HCT116 (cell line): ENCODE measurements around the gene HSF4. TPM values are rescaled to one million over a fixed set of nuclear protein-coding genes. Genes with fewer than 3 reads are reported as not detected.

Source experiments
- ATAC-seq: fragments of 200-7000 bp; cut with Tn5 transposase; 2 replicates; pipeline ENCODE4 v1.9.1; 2020; ENCODE audit warnings: mild to moderate bottlenecking, moderate library complexity
- BruUV-seq: library from RNA; stranded (reverse); fragments of 400-500 nt; replicated peaks from 2 replicates; lab custom pipeline; 2021; lab: Mats Ljungman, UMichigan
- CTCF ChIA-PET: fragments of 300-600 bp; sonication (Branson Sonifier 250); formaldehyde crosslinking; loops from one replicate; lab custom pipeline; 2021; ENCODE audit warnings: antibody characterized with exemption; lab: Charles Lee
- POLR2A ChIA-PET: fragments of 300-600, 350-600 bp; sonication (Branson Sonifier 250); formaldehyde crosslinking; loops from one replicate; lab custom pipeline; 2021; ENCODE audit warnings: antibody characterized with exemption; lab: Charles Lee
- RAD21 ChIA-PET, 2 experiments: fragments of 300-600 bp; sonication (Branson Sonifier 250); formaldehyde crosslinking; loops; one replicate each; lab custom pipeline; 2023; ENCODE audit warnings: low total read pairs in 2 of 2; ENCODE audit not compliant: uncharacterized antibody in 2 of 2, unreplicated experiment in 2 of 2, low non-redundant PET in 1 of 2; lab: Charles Lee
- DNase-seq: peaks from one replicate; pipeline ENCODE4 v3.0.0-alpha.2; 2010; ENCODE audit warnings: low read depth, low spot score
- H2AFZ ChIP-seq: fragments of 200-600 bp; shearing (Covaris generic), sonication (generic); 2 replicates; pipeline ENCODE4 v1.6.1; 2017; ENCODE audit warnings: low read depth, mixed run types, mixed read lengths, antibody characterized with exemption, low read length; ENCODE audit not compliant: poor library complexity, severe bottlenecking
- H3K27ac ChIP-seq: 2 replicates; pipeline ENCODE4 v1.5.1; 2012; ENCODE audit warnings: low read depth, low read length
- H3K27me3 ChIP-seq: fragments of 200-600 bp; sonication (generic); 2 replicates; pipeline ENCODE4 v1.6.1; 2016; ENCODE audit warnings: mixed run types, low read length, mixed read lengths; ENCODE audit not compliant: insufficient read depth
- H3K36me3 ChIP-seq, 2 experiments: fragments of 200-500 bp in 1 of 2; fragments of 200-600 bp in 1 of 2; sonication (Bioruptor generic) in 1 of 2; sonication (generic) in 1 of 2; 2 replicates each; pipeline versions ENCODE4 v1.5.1 to v1.6.1; 2014 to 2016; ENCODE audit warnings: low read length in 2 of 2, inconsistent platforms in 1 of 2, mixed read lengths in 1 of 2, mixed run types in 1 of 2; ENCODE audit not compliant: insufficient read depth in 2 of 2, control insufficient read depth in 1 of 2
- H3K4me1 ChIP-seq, 2 experiments: fragments of 200-600 bp in 1 of 2; sonication (generic) in 1 of 2; 2 replicates each; pipeline versions ENCODE4 v1.5.1 to v1.6.1; 2012 to 2017; ENCODE audit warnings: low read length in 2 of 2, inconsistent platforms in 1 of 2, mild to moderate bottlenecking in 1 of 2, mixed read lengths in 1 of 2, mixed run types in 1 of 2, moderate library complexity in 1 of 2; ENCODE audit not compliant: insufficient read depth in 2 of 2, control insufficient read depth in 1 of 2
- H3K4me2 ChIP-seq: fragments of 200-600 bp; sonication (generic); 2 replicates; pipeline ENCODE4 v1.6.1; 2017; ENCODE audit warnings: mixed run types, low read length, mixed read lengths
- H3K4me3 ChIP-seq, 2 experiments: fragments of 200-600 bp in 1 of 2; sonication (generic) in 1 of 2; replicated peaks in 1 of 2; 2 replicates each; pipeline ENCODE4 v1.5.1; 2011 to 2016; ENCODE audit warnings: low read length in 2 of 2, control low read depth in 1 of 2, low read depth in 1 of 2, mild to moderate bottlenecking in 1 of 2, mixed read lengths in 1 of 2, mixed run types in 1 of 2
- H3K79me2 ChIP-seq: fragments of 200-600 bp; sonication (generic); 2 replicates; pipeline ENCODE4 v1.6.1; 2017; ENCODE audit warnings: mild to moderate bottlenecking, mixed run types, low read length, moderate library complexity, mixed read lengths; ENCODE audit not compliant: insufficient read depth
- H3K9ac ChIP-seq: fragments of 200-600 bp; sonication (generic); 2 replicates; pipeline ENCODE4 v1.6.1; 2016; ENCODE audit warnings: low read length, mixed read lengths
- H3K9me2 ChIP-seq: fragments of 200-600 bp; sonication (generic), shearing (Covaris generic); 2 replicates; pipeline ENCODE4 v1.6.1; 2017; ENCODE audit warnings: mixed run types, mild to moderate bottlenecking, moderate library complexity; ENCODE audit not compliant: insufficient read depth
- H3K9me3 ChIP-seq, 2 experiments: fragments of 200-500 bp in 1 of 2; fragments of 200-600 bp in 1 of 2; sonication (Bioruptor generic) in 1 of 2; sonication (generic) in 1 of 2; 2 replicates each; pipeline ENCODE4 v1.6.1; 2014 to 2017; ENCODE audit warnings: low read length in 2 of 2, mixed read lengths in 2 of 2, inconsistent platforms in 1 of 2, low read depth in 1 of 2, mild to moderate bottlenecking in 1 of 2, mixed run types in 1 of 2, moderate library complexity in 1 of 2; ENCODE audit not compliant: control insufficient read depth in 1 of 2, insufficient read depth in 1 of 2
- H4K20me1 ChIP-seq: fragments of 200-600 bp; sonication (generic), shearing (Covaris generic); 2 replicates; pipeline ENCODE4 v1.6.1; 2017; ENCODE audit warnings: mixed run types, mild to moderate bottlenecking, moderate library complexity; ENCODE audit not compliant: insufficient read depth
- CEBPB ChIP-seq: IDR thresholded peaks from 2 replicates; pipeline ENCODE4 v1.6.1; 2012; ENCODE audit warnings: low read depth
- EGR1 ChIP-seq: IDR thresholded peaks from 2 replicates; pipeline ENCODE4 v1.6.1; 2012; ENCODE audit warnings: low read depth
- EZH2 ChIP-seq: fragments of 200-600 bp; sonication (generic); IDR thresholded peaks from 2 replicates; pipeline ENCODE4 v1.6.1; 2017; ENCODE audit warnings: antibody characterized with exemption, mixed run types
- EZH2phosphoT487 ChIP-seq: fragments of 200-600 bp; IDR thresholded peaks from 2 replicates; pipeline ENCODE4 v1.6.1; 2018; ENCODE audit warnings: antibody characterized with exemption, borderline replicate concordance
- POLR2AphosphoS5 ChIP-seq: IDR thresholded peaks from 2 replicates; pipeline ENCODE4 v1.6.1; 2011; ENCODE audit warnings: mild to moderate bottlenecking, low read depth, low read length, moderate library complexity
- RAD21 ChIP-seq: IDR thresholded peaks from 2 replicates; pipeline ENCODE4 v1.6.1; 2012; ENCODE audit warnings: low read depth, mild to moderate bottlenecking
- SIN3A ChIP-seq: IDR thresholded peaks from 2 replicates; pipeline ENCODE4 v1.6.1; 2012; ENCODE audit warnings: low read depth
- SP1 ChIP-seq: IDR thresholded peaks from 2 replicates; pipeline ENCODE4 v1.6.1; 2012; ENCODE audit warnings: low read depth
- SRF ChIP-seq: IDR thresholded peaks from 2 replicates; pipeline ENCODE4 v1.6.1; 2012; ENCODE audit warnings: low read depth
- TCF7L2 ChIP-seq: IDR thresholded peaks from 2 replicates; pipeline ENCODE4 v1.7.0; 2011; ENCODE audit warnings: borderline replicate concordance, inconsistent platforms; ENCODE audit not compliant: insufficient read depth, insufficient read length; ENCODE audit errors: extremely low read depth
- YY1 ChIP-seq: IDR thresholded peaks from 2 replicates; pipeline ENCODE4 v1.6.1; 2011; ENCODE audit warnings: low read length, low read depth, moderate library complexity, mild to moderate bottlenecking; ENCODE audit not compliant: insufficient replicate concordance; ENCODE audit errors: extremely low read depth
- ZFX ChIP-seq: fragments of 450-650 bp; IDR thresholded peaks from 2 replicates; pipeline ENCODE4 v1.6.1; 2017
- intact Hi-C: fragments of 100-400 bp; cut with micrococcal nuclease; formaldehyde crosslinking; loops from 2 replicates; pipeline ENCODE4 v1.10.0; 2022
- total RNA-seq: library from RNA; stranded (reverse); gene quantifications from one replicate; pipeline ENCODE4 v1.2.1, GENCODE V29; 2021; ENCODE audit not compliant: unreplicated experiment
- TF ChIP-seq, protein P1 (sequence below): IDR thresholded peaks from 2 replicates; pipeline ENCODE4 v1.6.1; 2011; ENCODE audit warnings: mild to moderate bottlenecking, low read length, moderate library complexity; ENCODE audit not compliant: insufficient replicate concordance; ENCODE audit errors: extremely low read depth

Gene HSF4
- total RNA-seq, 1 experiment from 2014 or later, result 46.6 TPM

GRCh38 chr16:67206129-67206837, 41.7 kb downstream of the HSF4 start:
- no TSS peak for BruUV-seq
- Histone ChIP-seq H3K4me2 (no peak overlapping the region; the same call in 1 of the 2 replicates), H3K27ac (no peak overlapping the region), H4K20me1 (no peaks in the 10 kb centered on the region), H3K4me3 (no peak overlapping the region), H2AFZ (no peak overlapping the region), H3K79me2 (no peaks in the 10 kb centered on the region), H3K4me1 (peaks cover 11 to 25% of the 10 kb centered on the region in 2 experiments), H3K9ac (no peak overlapping the region), H3K9me3 (no peaks in the 10 kb centered on the region), H3K36me3 (peaks cover 11 to 14% of the 10 kb centered on the region in 2 experiments; a peak in 3 of 4 replicates), H3K27me3 (no peaks in the 10 kb centered on the region), H3K9me2 (no peaks in the 10 kb centered on the region)
- ChIA-PET RAD21 (no interaction called here), POLR2A (no interaction called here), CTCF (interaction anchor here (1.8 kb wide), 1 partner anchor 8 kb away, joined by 7 read pairs; no protein-coding TSS in a partner anchor)
- no peak for ATAC-seq
- no peak for DNase-seq
- no peak for TF ChIP-seq EZH2phosphoT487
- TF ChIP-seq POLR2AphosphoS5, result peak; percentile 46
- no peak for TF ChIP-seq SIN3A
- no peak for TF ChIP-seq RAD21
- intact Hi-C loops, result no loop called here

DNA sequence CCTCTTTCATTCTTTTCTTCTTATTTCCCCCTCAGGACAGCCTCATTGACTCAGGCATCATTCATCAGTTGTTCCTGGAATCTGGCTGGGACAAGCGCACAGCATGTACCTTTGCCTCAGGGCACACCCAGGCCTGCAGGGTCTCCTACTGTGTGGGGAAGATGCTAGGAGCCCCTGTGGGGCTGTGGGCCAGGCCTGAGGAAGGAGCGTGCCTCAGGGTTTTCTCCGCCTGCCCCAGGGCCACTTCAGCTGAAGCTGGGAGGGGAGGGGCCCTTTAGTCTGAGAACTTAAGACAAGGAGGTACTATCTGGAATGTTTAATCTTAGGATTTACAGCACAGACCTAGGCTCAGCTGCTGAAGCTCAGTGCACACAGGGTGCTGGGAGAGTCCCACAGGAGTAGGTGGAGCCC, 42.3 kb downstream of the HSF4 start:
- Histone ChIP-seq H3K27ac (peak overlapping the region; percentile 38; the same call in 1 of the 2 replicates), H3K9ac (no peak overlapping the region; the same call in 1 of the 2 replicates), H3K27me3 (no peaks in the 10 kb centered on the region), H2AFZ (no peak overlapping the region), H3K9me3 (no peaks in the 10 kb centered on the region), H3K79me2 (no peaks in the 10 kb centered on the region), H3K36me3 (peaks cover 8 to 12% of the 10 kb centered on the region in 2 experiments; a peak in 3 of 4 replicates), H3K9me2 (no peaks in the 10 kb centered on the region), H3K4me2 (peak overlapping the region; percentile 62), H4K20me1 (no peaks in the 10 kb centered on the region), H3K4me3 (no peak overlapping the region), H3K4me1 (peaks cover 11 to 25% of the 10 kb centered on the region in 2 experiments)
- intact Hi-C loops, result no loop called here
- no peak for DNase-seq
- TF ChIP-seq RAD21 (no peak), YY1 (no peak), POLR2AphosphoS5 (no peak), SRF (no peak), EZH2 (no peak), CEBPB (no peak), ZFX (no peak), SP1 (no peak), EGR1 (no peak), EZH2phosphoT487 (no peak), TCF7L2 (no peak)
- TF ChIP-seq, protein P1, sequence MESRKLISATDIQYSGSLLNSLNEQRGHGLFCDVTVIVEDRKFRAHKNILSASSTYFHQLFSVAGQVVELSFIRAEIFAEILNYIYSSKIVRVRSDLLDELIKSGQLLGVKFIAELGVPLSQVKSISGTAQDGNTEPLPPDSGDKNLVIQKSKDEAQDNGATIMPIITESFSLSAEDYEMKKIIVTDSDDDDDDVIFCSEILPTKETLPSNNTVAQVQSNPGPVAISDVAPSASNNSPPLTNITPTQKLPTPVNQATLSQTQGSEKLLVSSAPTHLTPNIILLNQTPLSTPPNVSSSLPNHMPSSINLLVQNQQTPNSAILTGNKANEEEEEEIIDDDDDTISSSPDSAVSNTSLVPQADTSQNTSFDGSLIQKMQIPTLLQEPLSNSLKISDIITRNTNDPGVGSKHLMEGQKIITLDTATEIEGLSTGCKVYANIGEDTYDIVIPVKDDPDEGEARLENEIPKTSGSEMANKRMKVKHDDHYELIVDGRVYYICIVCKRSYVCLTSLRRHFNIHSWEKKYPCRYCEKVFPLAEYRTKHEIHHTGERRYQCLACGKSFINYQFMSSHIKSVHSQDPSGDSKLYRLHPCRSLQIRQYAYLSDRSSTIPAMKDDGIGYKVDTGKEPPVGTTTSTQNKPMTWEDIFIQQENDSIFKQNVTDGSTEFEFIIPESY, result no peak
- ChIA-PET CTCF (interaction anchor here (1.8 kb wide), 1 partner anchor 9 kb away, joined by 7 read pairs; no protein-coding TSS in a partner anchor), POLR2A (no interaction called here), RAD21 (no interaction called here)
- BruUV-seq, result no TSS peak
- peak; percentile 28; the same call in 1 of the 2 replicates for ATAC-seq
